Panc1 (cell line): ENCODE results near the gene MAF. TPM values are rescaled to one million over a fixed set of nuclear protein-coding genes. Genes with fewer than 3 reads are reported as not detected.

Source experiments
- ATAC-seq: fragments of 200-7000 bp; cut with Tn5 transposase; 2 replicates; pipeline ENCODE4 v1.9.1; 2020; ENCODE audit warnings: mild to moderate bottlenecking, moderate library complexity
- Bru-seq: library from RNA; stranded (reverse); fragments of 400-500 nt; gene quantifications from one replicate; lab custom pipeline; 2021; lab: Mats Ljungman, UMichigan
- BruChase-seq, 2 experiments: library from RNA; stranded (reverse); fragments of 400-500 nt; gene quantifications; one replicate each; lab custom pipeline; 2021; lab: Mats Ljungman, UMichigan
- BruUV-seq: library from RNA; stranded (reverse); fragments of 400-500 nt; replicated peaks from 2 replicates; lab custom pipeline; 2021; lab: Mats Ljungman, UMichigan
- CTCF ChIA-PET: fragments of 300-600 bp; sonication (Branson Sonifier 250); formaldehyde crosslinking; loops from one replicate; lab custom pipeline; 2022; ENCODE audit warnings: antibody characterized with exemption; lab: Charles Lee
- POLR2A ChIA-PET: fragments of 300-600 bp; sonication (Branson Sonifier 250); formaldehyde crosslinking; loops from one replicate; lab custom pipeline; 2022; ENCODE audit warnings: antibody characterized with exemption; lab: Charles Lee
- DNase-seq: peaks from one replicate; pipeline ENCODE4 v3.0.0-alpha.2; 2010; ENCODE audit warnings: low read depth, low spot score
- H3K27ac ChIP-seq: 2 replicates; pipeline ENCODE4 v1.5.1; 2011; ENCODE audit warnings: mild to moderate bottlenecking, low read length, inconsistent platforms
- H3K27me3 ChIP-seq: fragments of 200-500 bp; sonication (Bioruptor generic); 2 replicates; pipeline ENCODE4 v1.6.0; 2014; ENCODE audit warnings: low read length, inconsistent platforms; ENCODE audit not compliant: control insufficient read depth, insufficient read depth
- H3K36me3 ChIP-seq: fragments of 200-500 bp; sonication (Bioruptor generic); 2 replicates; pipeline ENCODE4 v1.5.1; 2014; ENCODE audit warnings: inconsistent platforms, mild to moderate bottlenecking, low read length, moderate library complexity; ENCODE audit not compliant: control insufficient read depth, insufficient read depth
- H3K4me1 ChIP-seq: 2 replicates; pipeline ENCODE4 v1.5.1; 2011; ENCODE audit warnings: inconsistent platforms, mild to moderate bottlenecking, low read length, moderate library complexity; ENCODE audit not compliant: control insufficient read depth, insufficient read depth
- H3K4me3 ChIP-seq, 2 experiments: 2 replicates each; pipeline ENCODE4 v1.5.1; 2011 to 2012; ENCODE audit warnings: low read depth in 2 of 2, low read length in 2 of 2, mild to moderate bottlenecking in 2 of 2, inconsistent platforms in 1 of 2, moderate library complexity in 1 of 2
- H3K9me3 ChIP-seq: fragments of 200-500 bp; sonication (Bioruptor generic); 2 replicates; pipeline ENCODE4 v1.5.1; 2014; ENCODE audit warnings: low read depth, mild to moderate bottlenecking, inconsistent platforms, low read length, moderate library complexity; ENCODE audit not compliant: control insufficient read depth, insufficient read depth
- CTCF ChIP-seq: fragments of 450-650 bp; IDR thresholded peaks from 2 replicates; pipeline ENCODE4 v1.5.1; 2017; ENCODE audit warnings: mild to moderate bottlenecking
- POLR2AphosphoS5 ChIP-seq: IDR thresholded peaks from 2 replicates; pipeline ENCODE4 v1.6.1; 2012; ENCODE audit warnings: mild to moderate bottlenecking, low read depth, low read length, moderate library complexity
- REST ChIP-seq, 2 experiments: IDR thresholded peaks; 2 replicates each; pipeline ENCODE4 v1.6.1; 2011 to 2012; ENCODE audit warnings: low read depth in 2 of 2, control low read depth in 1 of 2, low read length in 1 of 2, mild to moderate bottlenecking in 1 of 2, moderate library complexity in 1 of 2; ENCODE audit not compliant: insufficient read depth in 1 of 2
- SIN3A ChIP-seq: IDR thresholded peaks from 2 replicates; pipeline ENCODE4 v1.6.1; 2012; ENCODE audit warnings: low read depth, mild to moderate bottlenecking, low read length, moderate library complexity, borderline replicate concordance; ENCODE audit not compliant: insufficient read depth
- TCF7L2 ChIP-seq: IDR thresholded peaks from 2 replicates; pipeline ENCODE4 v1.6.1; 2011; ENCODE audit warnings: mild to moderate bottlenecking, low read depth, low read length, inconsistent platforms
- in situ Hi-C: cut with HindIII; loops from 2 replicates; pipeline ENCODE4 v1.10.0; 2016; ENCODE audit warnings: low sequenced_read_pairs, low pct_unique_long_range_greater_than_20kb
- intact Hi-C: fragments of 100-400 bp; cut with micrococcal nuclease; formaldehyde crosslinking; loops from one replicate; pipeline ENCODE4 v1.10.0; 2022; ENCODE audit not compliant: unreplicated experiment
- long read RNA-seq: library from polyadenylated mRNA; unstranded; transcript quantifications from one replicate; pipeline ENCODE4 v2.0.0, GENCODE V29; 2021; ENCODE audit not compliant: unreplicated experiment
- polyA plus RNA-seq: library from polyadenylated mRNA; unstranded; fragments of >200 nt; gene quantifications from one replicate; pipeline ENCODE4 v1.2.1, GENCODE V29; 2012; ENCODE audit warnings: missing spikeins; ENCODE audit not compliant: insufficient read length
- total RNA-seq: library from RNA; stranded (reverse); gene quantifications from one replicate; pipeline ENCODE4 v1.2.1, GENCODE V29; 2021; ENCODE audit not compliant: unreplicated experiment

MAF gene
- total RNA-seq (0.46 TPM), Bru-seq, nascent RNA (percentile 9 among the genes with signal in this experiment), BruChase-seq, experiment 1, labeled RNA remaining after a 2-hour chase (percentile 12 among the genes with signal in this experiment), BruChase-seq, experiment 2, labeled RNA remaining after a 6-hour chase (percentile 13 among the genes with signal in this experiment)
- polyA plus RNA-seq: 0.04 TPM
- long read RNA-seq: 0 reads

GRCh38 chr16:79600638-79601091, at the start of gene MAF:
TSS of gene MAF (minus strand) at chr16:79600737. CDS start at chr16:79599902, 835 bp downstream.
- CTCF ChIA-PET: interaction anchor here (0.5 to 1.1 kb wide), 2 partner anchors 894 to 1060 kb away, joined by 3 read pairs; no protein-coding TSS in a partner anchor

DNA sequence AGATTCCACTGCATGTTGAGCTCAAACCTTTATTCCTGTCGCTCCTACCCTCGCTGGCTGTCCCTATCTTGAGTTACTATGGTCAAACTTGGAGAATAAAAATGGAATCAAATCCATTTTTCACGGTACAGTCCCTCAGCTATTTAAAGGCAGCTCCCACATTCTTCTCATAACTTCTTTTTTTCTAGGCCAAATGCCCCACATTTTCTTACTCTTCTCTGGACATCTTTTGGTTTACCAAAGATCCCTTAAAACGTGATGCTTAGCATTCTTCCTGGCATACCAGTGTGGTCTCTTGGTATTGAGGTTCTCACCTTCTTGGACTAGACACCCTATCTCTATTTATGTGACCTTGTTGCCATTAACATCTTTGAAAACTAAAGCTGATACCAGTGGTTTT, 48.3 kb upstream of the MAF start:
- BruUV-seq: no TSS peak
- intact Hi-C loops (no loop called here), in situ Hi-C loops (no loop called here)
- H3K4me3 ChIP-seq: no peak overlapping the region
- H3K27ac ChIP-seq: no peak overlapping the region
- no peaks in the 10 kb centered on the region for H3K4me1 ChIP-seq
- ATAC-seq (no peak), DNase-seq (no peak)
- no peaks in the 10 kb centered on the region for H3K9me3 ChIP-seq
- ChIA-PET CTCF (no interaction called here), POLR2A (no interaction called here)
- H3K27me3 ChIP-seq: no peaks in the 10 kb centered on the region
- H3K36me3 ChIP-seq: no peaks in the 10 kb centered on the region
- TF ChIP-seq POLR2AphosphoS5 (no peak), CTCF (no peak), TCF7L2 (no peak), SIN3A (no peak)

More at GRCh38 chr16:79600638-79601091, at the start of gene MAF:
- Histone ChIP-seq H3K36me3 (no peaks in the 10 kb centered on the region), H3K9me3 (no peaks in the 10 kb centered on the region), H3K27me3 (peaks cover 12% of the 10 kb centered on the region), H3K4me1 (peaks cover 4% of the 10 kb centered on the region; the same call in 1 of the 2 replicates), H3K27ac (no peak within 1 kb of the TSS), H3K4me3 (peak within 1 kb of the TSS; percentile 32 to 52)
- ATAC-seq (peak; percentile 59), DNase-seq (no peak)
- intact Hi-C loops (loop anchor here (5.0 kb wide), 1 partner anchor 893 kb away; no protein-coding TSS in a partner anchor), in situ Hi-C loops (no loop called here)
- TF ChIP-seq POLR2AphosphoS5 (no peak), TCF7L2 (no peak), REST (IDR thresholded peaks at IDR 0.05; ENCODE audit: insufficient read depth in 1 of 2, low read depth in 2 of 2, low read length in 1 of 2) (no peak), SIN3A (no peak), CTCF (no peak)
- POLR2A ChIA-PET: no interaction called here
- no TSS peak for BruUV-seq
